Suprapubic skin (tissue), 4 donors: ENCODE measurements around the gene GRK4. TPM values are rescaled to one million over a fixed set of nuclear protein-coding genes. Genes with fewer than 3 reads are reported as not detected.

Experiments
- DNase-seq, 2 donors: peaks; one replicate each; pipeline ENCODE4 v3.0.0-alpha.2; 2019; ENCODE audit warnings: low spot score in 2 of 2
- H3K27ac ChIP-seq: fragments of 200-600 bp; sonication (generic); one replicate; pipeline ENCODE4 v1.5.1; 2019
- H3K27me3 ChIP-seq: fragments of 200-600 bp; sonication (generic); one replicate; pipeline ENCODE4 v1.5.1; 2019
- H3K36me3 ChIP-seq: fragments of 200-600 bp; sonication (generic); one replicate; pipeline ENCODE4 v1.5.1; 2019
- H3K4me1 ChIP-seq: fragments of 200-600 bp; sonication (generic); one replicate; pipeline ENCODE4 v1.5.1; 2019
- H3K4me3 ChIP-seq: fragments of 200-600 bp; sonication (generic); one replicate; pipeline ENCODE4 v1.5.1; 2019; ENCODE audit warnings: mild to moderate bottlenecking
- H3K9me3 ChIP-seq: fragments of 200-600 bp; sonication (generic); one replicate; pipeline ENCODE4 v1.5.1; 2019
- EP300 ChIP-seq: sonication (generic); formaldehyde crosslinking; IDR thresholded peaks from one replicate; pipeline ENCODE4 v1.6.1; 2017; ENCODE audit warnings: antibody characterized with exemption
- POLR2A ChIP-seq, 2 donors: fragments of 450-650 bp; IDR thresholded peaks; one replicate each; pipeline ENCODE4 v1.6.1; 2017; ENCODE audit warnings: antibody characterized with exemption in 2 of 2, mild to moderate bottlenecking in 2 of 2, moderate library complexity in 2 of 2
- POLR2AphosphoS5 ChIP-seq, 3 donors: sonication (generic); formaldehyde crosslinking; IDR thresholded peaks; one replicate each; pipeline ENCODE4 v1.6.1; 2017; ENCODE audit warnings: antibody characterized with exemption in 3 of 3
- WGBS: methylation state at CpG from one replicate; pipeline ENCODE4 v1.1.5; 2018; 5-methylcytosine and 5-hydroxymethylcytosine counted together
- total RNA-seq, 4 donors: library from RNA; depleted of rRNA; stranded (reverse); fragments of >200 nt; gene quantifications; one replicate each; pipeline ENCODE4 v1.1.0, GENCODE V29; 2016
- TF ChIP-seq, protein P1 (sequence below), 2 donors: fragments of 200-600 bp in 1 of 2; fragments of 450-650 bp in 1 of 2; sonication (generic) in 1 of 2; IDR thresholded peaks; one replicate each; pipeline ENCODE4 v1.5.1; 2016 to 2019; ENCODE audit warnings: antibody characterized with exemption in 2 of 2, mild to moderate bottlenecking in 1 of 2, moderate library complexity in 1 of 2

GRK4 gene
- total RNA-seq, 4 donors from 2014 or later: 3.3 to 8.0 (median 4.6) TPM

DNA sequence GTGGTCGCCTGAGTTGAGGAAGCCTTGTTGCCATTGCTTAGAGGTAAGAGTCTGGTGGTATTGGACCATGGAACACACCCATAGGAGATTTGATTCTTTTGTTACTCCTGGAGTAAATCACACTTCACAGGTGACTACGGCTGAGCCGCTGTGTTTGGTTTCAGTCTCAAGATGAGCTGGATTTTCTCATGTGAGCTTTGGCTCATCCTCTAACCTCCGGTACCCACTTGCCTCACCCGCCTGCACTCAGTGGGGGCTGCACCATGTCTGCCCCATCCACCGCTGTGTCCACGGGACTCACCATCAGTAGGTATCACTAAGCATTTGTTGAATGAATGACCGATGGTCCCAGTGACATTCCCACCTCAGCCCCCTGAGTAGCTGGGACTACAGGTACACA lies 58.3 kb downstream of the GRK4 start:
- no peak for TF ChIP-seq EP300
- no peak for TF ChIP-seq POLR2A (IDR thresholded peaks at IDR 0.05)
- TF ChIP-seq, protein P1, sequence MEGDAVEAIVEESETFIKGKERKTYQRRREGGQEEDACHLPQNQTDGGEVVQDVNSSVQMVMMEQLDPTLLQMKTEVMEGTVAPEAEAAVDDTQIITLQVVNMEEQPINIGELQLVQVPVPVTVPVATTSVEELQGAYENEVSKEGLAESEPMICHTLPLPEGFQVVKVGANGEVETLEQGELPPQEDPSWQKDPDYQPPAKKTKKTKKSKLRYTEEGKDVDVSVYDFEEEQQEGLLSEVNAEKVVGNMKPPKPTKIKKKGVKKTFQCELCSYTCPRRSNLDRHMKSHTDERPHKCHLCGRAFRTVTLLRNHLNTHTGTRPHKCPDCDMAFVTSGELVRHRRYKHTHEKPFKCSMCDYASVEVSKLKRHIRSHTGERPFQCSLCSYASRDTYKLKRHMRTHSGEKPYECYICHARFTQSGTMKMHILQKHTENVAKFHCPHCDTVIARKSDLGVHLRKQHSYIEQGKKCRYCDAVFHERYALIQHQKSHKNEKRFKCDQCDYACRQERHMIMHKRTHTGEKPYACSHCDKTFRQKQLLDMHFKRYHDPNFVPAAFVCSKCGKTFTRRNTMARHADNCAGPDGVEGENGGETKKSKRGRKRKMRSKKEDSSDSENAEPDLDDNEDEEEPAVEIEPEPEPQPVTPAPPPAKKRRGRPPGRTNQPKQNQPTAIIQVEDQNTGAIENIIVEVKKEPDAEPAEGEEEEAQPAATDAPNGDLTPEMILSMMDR (IDR thresholded peaks at IDR 0.05): no peak
- TF ChIP-seq POLR2AphosphoS5 (IDR thresholded peaks at IDR 0.05): no peak
- H3K27ac ChIP-seq: no peak overlapping the region
- no peaks in the 10 kb centered on the region for H3K36me3 ChIP-seq
- DNase-seq: peak in 1 of 2 donors; percentile 56
- H3K4me1 ChIP-seq: no peaks in the 10 kb centered on the region
- no peaks in the 10 kb centered on the region for H3K9me3 ChIP-seq
- H3K27me3 ChIP-seq: no peaks in the 10 kb centered on the region
- H3K4me3 ChIP-seq: no peak overlapping the region
- 97% methylated on average over 8 of the region's 8 CpGs for WGBS

DNA sequence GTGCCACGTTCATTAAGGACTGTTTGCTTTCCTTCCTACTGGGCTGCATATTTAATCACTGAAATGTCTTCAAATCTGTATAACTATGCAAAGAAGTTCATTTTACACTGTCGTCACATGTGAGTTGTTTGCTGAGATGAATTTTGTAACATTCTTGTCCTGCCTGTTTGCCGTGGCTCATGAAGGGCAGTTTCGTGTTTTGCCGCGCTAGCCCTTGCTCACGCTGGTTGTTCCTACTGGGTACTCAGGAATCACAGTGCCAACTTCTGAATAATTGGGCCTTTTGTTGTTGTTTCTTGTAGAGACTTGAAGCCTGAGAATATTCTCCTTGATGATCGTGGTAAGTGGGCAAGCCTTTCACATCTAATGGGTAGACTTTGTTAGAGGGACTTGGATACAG lies 58.7 kb downstream of the GRK4 start:
- Histone ChIP-seq H3K36me3 (no peaks in the 10 kb centered on the region), H3K9me3 (no peaks in the 10 kb centered on the region), H3K4me1 (no peaks in the 10 kb centered on the region), H3K27ac (no peak overlapping the region), H3K27me3 (no peaks in the 10 kb centered on the region), H3K4me3 (no peak overlapping the region)
- WGBS: 88% methylated on average over 8 of the region's 8 CpGs
- no peak for TF ChIP-seq POLR2A (IDR thresholded peaks at IDR 0.05)
- TF ChIP-seq POLR2AphosphoS5 (IDR thresholded peaks at IDR 0.05): no peak
- TF ChIP-seq, protein P1 (IDR thresholded peaks at IDR 0.05): no peak
- TF ChIP-seq EP300: no peak
- DNase-seq: no peak

DNA sequence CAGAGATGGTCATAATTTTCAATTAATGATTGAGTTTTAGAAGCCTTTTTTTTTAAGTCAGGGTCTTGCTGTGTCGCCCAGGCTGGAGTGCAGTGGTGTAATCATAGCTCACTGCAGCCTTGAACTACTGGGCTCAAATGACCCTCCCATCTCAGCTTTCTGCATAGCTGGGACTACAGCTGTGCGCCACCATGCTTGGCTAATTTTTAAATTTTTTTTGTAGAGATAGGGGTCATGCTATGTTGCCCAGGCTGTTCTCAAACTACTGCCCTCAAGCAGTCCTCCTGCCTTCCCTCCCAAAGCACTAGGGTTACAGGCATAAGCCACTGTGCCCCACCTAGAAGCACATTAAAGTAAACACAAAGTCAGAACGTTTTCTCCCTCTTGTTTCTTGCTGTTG lies 59.3 kb downstream of the GRK4 start:
- WGBS: 82% methylated on average over 3 of the region's 3 CpGs
- no peak overlapping the region for H3K4me3 ChIP-seq
- no peaks in the 10 kb centered on the region for H3K9me3 ChIP-seq
- no peaks in the 10 kb centered on the region for H3K4me1 ChIP-seq
- no peaks in the 10 kb centered on the region for H3K27me3 ChIP-seq
- H3K27ac ChIP-seq: no peak overlapping the region
- no peak for TF ChIP-seq POLR2A (IDR thresholded peaks at IDR 0.05)
- no peak for DNase-seq
- H3K36me3 ChIP-seq: no peaks in the 10 kb centered on the region

DNA sequence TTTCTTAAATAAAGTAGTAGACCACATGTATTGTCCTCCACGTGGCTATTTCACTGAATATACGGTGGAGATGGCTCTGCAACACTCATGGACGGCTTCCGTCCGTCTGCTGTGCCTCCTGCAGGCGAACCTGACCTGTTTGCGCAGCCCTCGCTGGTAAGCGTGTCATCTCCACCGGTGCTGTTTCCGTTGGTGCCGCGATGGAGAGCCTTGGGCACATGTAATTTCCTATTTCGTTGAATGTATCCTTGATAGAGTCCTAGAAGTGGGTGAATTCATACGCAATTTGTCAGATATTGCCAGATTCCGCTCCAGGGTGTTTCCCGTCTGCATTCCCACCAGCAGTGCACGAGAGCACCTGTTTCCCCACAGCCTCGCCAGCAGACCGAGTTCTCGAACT lies 62.5 kb downstream of the GRK4 start:
- DNase-seq: no peak
- no peak overlapping the region for H3K27ac ChIP-seq
- WGBS: 94% methylated on average over 21 of the region's 21 CpGs
- H3K36me3 ChIP-seq: no peaks in the 10 kb centered on the region
- no peak for TF ChIP-seq POLR2A (IDR thresholded peaks at IDR 0.05)
- no peak for TF ChIP-seq POLR2AphosphoS5 (IDR thresholded peaks at IDR 0.05)
- TF ChIP-seq EP300: no peak
- TF ChIP-seq, protein P1 (IDR thresholded peaks at IDR 0.05): no peak
- no peaks in the 10 kb centered on the region for H3K9me3 ChIP-seq
- no peak overlapping the region for H3K4me3 ChIP-seq
- no peaks in the 10 kb centered on the region for H3K4me1 ChIP-seq
- no peaks in the 10 kb centered on the region for H3K27me3 ChIP-seq

DNA sequence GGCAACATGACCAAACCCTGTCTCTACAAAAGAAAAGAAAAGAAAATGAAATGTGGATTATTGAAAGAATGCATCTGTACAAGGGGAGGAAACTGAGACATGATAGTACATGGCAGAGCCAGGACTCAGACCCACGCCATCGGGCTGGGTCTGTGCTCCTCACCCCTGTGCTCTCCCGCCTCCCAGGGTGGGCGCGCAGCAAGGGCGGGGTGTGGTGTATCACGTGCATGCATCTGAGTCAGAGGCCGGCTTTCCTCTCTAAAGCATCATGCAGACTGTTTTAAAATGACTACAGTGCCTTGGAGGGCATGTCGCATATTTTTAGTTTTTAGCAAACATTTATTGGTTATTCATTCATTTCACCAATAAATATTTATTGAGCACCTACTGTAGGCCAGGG lies 63.2 kb downstream of the GRK4 start:
- Histone ChIP-seq H3K27ac (no peak overlapping the region), H3K4me3 (no peak overlapping the region), H3K4me1 (no peaks in the 10 kb centered on the region), H3K27me3 (no peaks in the 10 kb centered on the region), H3K36me3 (no peaks in the 10 kb centered on the region), H3K9me3 (no peaks in the 10 kb centered on the region)
- no peak for DNase-seq
- TF ChIP-seq POLR2AphosphoS5 (IDR thresholded peaks at IDR 0.05) (no peak), POLR2A (IDR thresholded peaks at IDR 0.05) (no peak), EP300 (no peak)
- TF ChIP-seq, protein P1 (IDR thresholded peaks at IDR 0.05): no peak
- WGBS: 93% methylated on average over 9 of the region's 9 CpGs

DNA sequence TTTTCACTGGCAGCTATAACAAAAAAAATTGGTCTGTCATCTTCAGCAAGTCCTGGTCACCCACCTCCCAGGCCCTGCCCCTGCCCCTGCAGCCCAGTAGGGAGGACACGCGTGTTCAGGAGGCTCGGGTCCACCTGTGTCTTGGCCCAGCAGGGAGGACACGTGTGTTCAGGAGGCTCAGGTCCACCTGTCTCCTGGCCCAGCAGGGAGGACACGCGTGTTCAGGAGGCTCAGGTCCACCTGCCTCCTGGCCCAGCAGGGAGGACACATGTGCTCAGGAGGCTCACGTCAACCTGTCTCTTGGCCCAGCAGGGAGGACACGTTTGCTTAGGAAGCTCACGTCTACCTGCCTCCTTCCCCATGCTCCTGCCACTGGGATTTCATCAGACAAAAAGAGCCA lies 66.1 kb downstream of the GRK4 start:
- no peaks in the 10 kb centered on the region for H3K4me1 ChIP-seq
- TF ChIP-seq EP300 (no peak), POLR2AphosphoS5 (IDR thresholded peaks at IDR 0.05) (no peak), POLR2A (IDR thresholded peaks at IDR 0.05) (no peak)
- TF ChIP-seq, protein P1 (IDR thresholded peaks at IDR 0.05): no peak
- no peak overlapping the region for H3K4me3 ChIP-seq
- H3K9me3 ChIP-seq: no peaks in the 10 kb centered on the region
- H3K36me3 ChIP-seq: no peaks in the 10 kb centered on the region
- no peak overlapping the region for H3K27ac ChIP-seq
- H3K27me3 ChIP-seq: no peaks in the 10 kb centered on the region
- WGBS: 96% methylated on average over 9 of the region's 9 CpGs
- DNase-seq: no peak
